T-helper 2 cell treated with Interferon-gamma antibody and Interleukin-4, amounts not matched to agents 5 μg/mL and 100 μg/mL, for 36 hours (primary cell): ENCODE measurements around the gene WDR82.

Experiments
- DNase-seq: peaks from one replicate; pipeline ENCODE4 v3.0.0; 2021; ENCODE audit warnings: low spot score
- H3K27ac Mint-ChIP-seq: one replicate; pipeline ENCODE4 v1.8.0; 2021; ENCODE audit warnings: mild to moderate bottlenecking, mixed read lengths
- H3K27me3 Mint-ChIP-seq: one replicate; pipeline ENCODE4 v1.8.0; 2021; ENCODE audit warnings: low read depth, mixed read lengths
- H3K36me3 Mint-ChIP-seq: one replicate; pipeline ENCODE4 v1.8.0; 2021; ENCODE audit warnings: low read depth, mixed read lengths
- H3K4me1 Mint-ChIP-seq: one replicate; pipeline ENCODE4 v1.8.0; 2021; ENCODE audit warnings: low read depth, mixed read lengths
- H3K4me3 Mint-ChIP-seq: one replicate; pipeline ENCODE4 v1.8.0; 2022; ENCODE audit warnings: mild to moderate bottlenecking, moderate library complexity, mixed read lengths
- H3K9me3 Mint-ChIP-seq: one replicate; pipeline ENCODE4 v1.8.0; 2021; ENCODE audit warnings: mixed read lengths

Gene WDR82

GRCh38 chr3:52247409-52248164 lies 30.9 kb downstream of the WDR82 start:
- Mint-ChIP-seq H3K9me3 (no peaks in the 10 kb centered on the region), H3K36me3 (peaks cover 49% of the 10 kb centered on the region), H3K4me1 (peaks cover 55% of the 10 kb centered on the region), H3K27ac (peak overlapping the region; percentile 83), H3K27me3 (no peaks in the 10 kb centered on the region), H3K4me3 (peak overlapping the region; percentile 90)
- DNase-seq, result no peak

GRCh38 chr3:52246728-52247408 lies 31.6 kb downstream of the WDR82 start:
- H3K27me3 Mint-ChIP-seq, result no peaks in the 10 kb centered on the region
- DNase-seq, result no peak
- H3K36me3 Mint-ChIP-seq, result peaks cover 46% of the 10 kb centered on the region
- H3K4me1 Mint-ChIP-seq, result peaks cover 55% of the 10 kb centered on the region
- H3K27ac Mint-ChIP-seq, result peak overlapping the region; percentile 83
- no peaks in the 10 kb centered on the region for H3K9me3 Mint-ChIP-seq
- peak overlapping the region; percentile 90 for H3K4me3 Mint-ChIP-seq

GRCh38 chr3:52246264-52246620 lies 32.2 kb downstream of the WDR82 start:
- H3K36me3 Mint-ChIP-seq, result peaks cover 44% of the 10 kb centered on the region
- peak overlapping the region; percentile 83 for H3K27ac Mint-ChIP-seq
- H3K4me3 Mint-ChIP-seq, result peak overlapping the region; percentile 90
- H3K27me3 Mint-ChIP-seq, result no peaks in the 10 kb centered on the region
- H3K4me1 Mint-ChIP-seq, result peaks cover 58% of the 10 kb centered on the region
- DNase-seq, result no peak
- H3K9me3 Mint-ChIP-seq, result no peaks in the 10 kb centered on the region

- peak; percentile 54 for DNase-seq
- no peaks in the 10 kb centered on the region for H3K9me3 Mint-ChIP-seq
- H3K36me3 Mint-ChIP-seq, result peaks cover 45% of the 10 kb centered on the region
- H3K27ac Mint-ChIP-seq, result peak within 1 kb of the TSS; percentile 83
- H3K4me1 Mint-ChIP-seq, result peaks cover 63% of the 10 kb centered on the region
- peak within 1 kb of the TSS; percentile 90 for H3K4me3 Mint-ChIP-seq
- no peaks in the 10 kb centered on the region for H3K27me3 Mint-ChIP-seq
These were observed 32.9 kb downstream of the WDR82 start, which contains the start of gene PPM1M for GRCh38 chr3:52245322-52246263. TSS of gene PPM1M (plus strand) at chr3:52245759. CDS start at chr3:52245825, 66 bp downstream.

GRCh38 chr3:52243791-52244628 lies 34.4 kb downstream of the WDR82 start:
- H3K27me3 Mint-ChIP-seq, result no peaks in the 10 kb centered on the region
- H3K9me3 Mint-ChIP-seq, result no peaks in the 10 kb centered on the region
- H3K4me3 Mint-ChIP-seq, result peak overlapping the region; percentile 83
- peaks cover 67% of the 10 kb centered on the region for H3K4me1 Mint-ChIP-seq
- H3K36me3 Mint-ChIP-seq, result peaks cover 36% of the 10 kb centered on the region
- peak overlapping the region; percentile 73 for H3K27ac Mint-ChIP-seq
- peak; percentile 57 for DNase-seq

GRCh38 chr3:52242039-52242438 lies 36.4 kb downstream of the WDR82 start:
- peaks cover 65% of the 10 kb centered on the region for H3K4me1 Mint-ChIP-seq
- H3K9me3 Mint-ChIP-seq, result no peaks in the 10 kb centered on the region
- H3K27me3 Mint-ChIP-seq, result no peaks in the 10 kb centered on the region
- no peak for DNase-seq
- H3K36me3 Mint-ChIP-seq, result peaks cover 25% of the 10 kb centered on the region
- peak overlapping the region; percentile 0 for H3K4me3 Mint-ChIP-seq
- peak overlapping the region; percentile 48 for H3K27ac Mint-ChIP-seq

- Mint-ChIP-seq H3K36me3 (peaks cover 19% of the 10 kb centered on the region), H3K27ac (peak overlapping the region; percentile 96), H3K4me1 (peaks cover 61% of the 10 kb centered on the region), H3K4me3 (peak overlapping the region; percentile 99), H3K9me3 (no peaks in the 10 kb centered on the region), H3K27me3 (no peaks in the 10 kb centered on the region)
- no peak for DNase-seq
These were observed 37.5 kb downstream of the WDR82 start for GRCh38 chr3:52240886-52241370.

GRCh38 chr3:52240059-52240885 lies 38.2 kb downstream of the WDR82 start:
- H3K27me3 Mint-ChIP-seq, result no peaks in the 10 kb centered on the region
- H3K4me3 Mint-ChIP-seq, result peak overlapping the region; percentile 99
- H3K9me3 Mint-ChIP-seq, result no peaks in the 10 kb centered on the region
- H3K4me1 Mint-ChIP-seq, result peaks cover 64% of the 10 kb centered on the region
- H3K36me3 Mint-ChIP-seq, result peaks cover 22% of the 10 kb centered on the region
- H3K27ac Mint-ChIP-seq, result peak overlapping the region; percentile 96
- DNase-seq, result peak; percentile 64

GRCh38 chr3:52238761-52239701 lies 39.4 kb downstream of the WDR82 start, which contains the start of gene TWF2:
TSS of gene TWF2 (minus strand) at chr3:52239158. CDS start at chr3:52239016, 142 bp downstream.
- Mint-ChIP-seq H3K4me1 (peaks cover 52% of the 10 kb centered on the region), H3K27ac (peak within 1 kb of the TSS; percentile 96), H3K27me3 (no peaks in the 10 kb centered on the region), H3K36me3 (peaks cover 26% of the 10 kb centered on the region), H3K9me3 (no peaks in the 10 kb centered on the region), H3K4me3 (peak within 1 kb of the TSS; percentile 99)
- peak; percentile 91 for DNase-seq

- Mint-ChIP-seq H3K4me3 (peak overlapping the region; percentile 99), H3K27me3 (no peaks in the 10 kb centered on the region), H3K9me3 (no peaks in the 10 kb centered on the region), H3K36me3 (peaks cover 26% of the 10 kb centered on the region), H3K27ac (peak overlapping the region; percentile 87), H3K4me1 (peaks cover 46% of the 10 kb centered on the region)
- no peak for DNase-seq
These were observed 40.2 kb downstream of the WDR82 start for GRCh38 chr3:52238193-52238760.

GRCh38 chr3:52237657-52238172 lies 40.7 kb downstream of the WDR82 start:
- H3K27ac Mint-ChIP-seq, result peak overlapping the region; percentile 67
- peaks cover 42% of the 10 kb centered on the region for H3K4me1 Mint-ChIP-seq
- H3K27me3 Mint-ChIP-seq, result no peaks in the 10 kb centered on the region
- peaks cover 26% of the 10 kb centered on the region for H3K36me3 Mint-ChIP-seq
- peak overlapping the region; percentile 99 for H3K4me3 Mint-ChIP-seq
- no peaks in the 10 kb centered on the region for H3K9me3 Mint-ChIP-seq
- no peak for DNase-seq
